ENCODE results near the gene ITPK1.

ITPK1 gene

DNA sequence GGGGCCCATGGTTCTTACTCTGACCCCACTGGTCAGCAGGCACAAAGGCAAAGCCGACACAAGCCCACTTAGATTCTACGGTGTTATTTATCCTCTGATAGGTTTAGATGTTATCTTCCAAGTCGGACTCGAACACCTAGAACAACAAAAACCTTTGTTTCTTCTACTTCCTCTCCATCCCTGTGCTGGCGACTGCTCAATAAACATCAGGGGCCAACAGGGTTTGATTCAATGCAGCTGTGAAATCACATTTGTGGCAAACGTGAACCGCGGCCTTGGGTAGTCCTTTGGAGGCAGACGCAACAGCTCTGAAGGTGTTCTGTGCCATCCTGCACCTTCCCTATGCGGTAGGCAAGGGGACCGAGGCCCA, 105.6 kb downstream of the ITPK1 start:
- DNase-seq (ENCODE audit: low spot score): no peak

DNA sequence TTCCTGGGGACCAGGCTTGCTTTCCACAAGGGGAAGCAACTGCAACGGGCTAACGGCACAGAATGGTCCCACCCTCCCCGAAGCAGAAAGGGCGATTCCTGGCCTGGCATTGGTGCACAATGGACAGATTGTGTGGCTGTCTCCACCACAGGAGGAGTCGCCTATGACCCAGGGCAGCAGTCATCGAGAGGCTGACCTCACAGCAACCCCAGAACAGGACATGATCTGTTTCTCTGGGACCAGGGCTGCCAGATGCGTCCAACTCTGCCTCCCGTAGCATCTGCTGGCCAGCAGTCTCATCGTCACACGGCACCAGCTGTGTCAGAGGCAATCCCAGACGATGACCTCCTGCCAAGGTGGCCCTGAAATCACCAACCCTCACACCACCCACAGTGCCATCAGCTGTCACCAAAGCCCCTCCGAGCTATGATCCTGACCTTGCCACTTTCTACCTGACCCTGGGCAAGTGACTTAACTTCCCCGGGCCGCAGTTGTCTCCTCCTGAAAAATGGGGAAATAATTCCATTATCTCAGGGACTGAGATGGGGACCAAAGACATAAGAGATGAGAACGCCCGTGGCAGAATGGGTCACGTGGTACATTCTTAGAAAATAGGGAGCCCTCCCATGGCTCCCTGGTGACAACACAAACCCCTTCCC, 106.1 kb downstream of the ITPK1 start:
- DNase-seq (ENCODE audit: low spot score): no peak

DNA sequence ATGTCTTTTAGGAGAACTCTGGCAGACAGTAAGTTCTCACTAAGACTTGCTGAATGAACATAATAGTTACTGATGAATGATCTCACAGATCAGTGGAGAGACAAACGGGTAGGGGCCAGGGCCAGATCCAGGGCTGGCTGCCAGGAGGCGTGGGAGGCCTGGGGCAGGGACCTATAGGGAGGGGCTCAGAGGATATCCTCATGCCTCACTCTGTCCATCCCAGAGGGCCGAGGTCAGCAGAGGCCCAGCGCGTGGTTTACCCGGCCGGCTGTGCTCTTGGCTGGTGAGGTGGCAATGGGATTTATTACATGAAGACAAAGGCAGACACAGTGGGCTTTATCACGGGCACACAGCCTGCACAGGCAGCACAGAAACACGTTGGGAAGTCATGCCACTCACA, 107.3 kb downstream of the ITPK1 start:
- no peak for DNase-seq (ENCODE audit: low spot score)

DNA sequence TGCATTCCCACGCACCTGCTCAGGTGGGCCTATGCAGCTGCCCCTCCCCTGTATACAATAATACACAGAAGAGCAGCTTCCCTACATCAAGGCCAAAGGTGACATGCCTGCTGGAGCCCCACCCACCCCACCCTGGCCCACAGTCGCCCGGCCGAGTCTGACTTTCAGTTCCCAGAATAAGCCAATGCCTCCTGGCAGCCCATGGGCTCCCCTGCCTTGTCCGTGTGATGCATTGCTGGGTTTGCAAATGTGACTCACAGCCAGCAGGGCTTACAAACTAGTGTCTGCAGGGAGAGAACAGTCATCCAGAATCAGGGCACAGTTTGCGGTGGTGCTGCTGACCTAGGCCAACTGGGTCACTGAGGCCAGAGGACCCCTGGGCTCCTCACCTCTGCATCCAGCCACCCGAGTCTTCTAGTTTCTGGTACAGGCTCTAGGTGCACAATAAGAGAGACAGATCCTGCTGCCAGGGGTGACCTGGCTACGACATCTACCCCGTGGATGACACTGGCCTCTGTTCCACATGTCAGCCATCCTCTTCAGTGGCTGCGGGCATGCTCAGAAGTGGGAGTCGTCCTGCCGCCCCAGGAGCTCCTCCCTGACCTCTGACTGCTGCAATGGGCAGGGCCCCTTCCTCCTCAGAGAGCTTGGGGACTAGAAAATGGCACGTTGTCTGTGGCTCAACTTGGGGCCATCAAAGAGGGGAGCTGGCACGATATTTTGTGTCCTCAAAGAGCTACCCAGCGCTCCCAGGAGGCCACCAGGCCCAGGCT, 108.3 kb downstream of the ITPK1 start:
- DNase-seq (ENCODE audit: low spot score): no peak

DNA sequence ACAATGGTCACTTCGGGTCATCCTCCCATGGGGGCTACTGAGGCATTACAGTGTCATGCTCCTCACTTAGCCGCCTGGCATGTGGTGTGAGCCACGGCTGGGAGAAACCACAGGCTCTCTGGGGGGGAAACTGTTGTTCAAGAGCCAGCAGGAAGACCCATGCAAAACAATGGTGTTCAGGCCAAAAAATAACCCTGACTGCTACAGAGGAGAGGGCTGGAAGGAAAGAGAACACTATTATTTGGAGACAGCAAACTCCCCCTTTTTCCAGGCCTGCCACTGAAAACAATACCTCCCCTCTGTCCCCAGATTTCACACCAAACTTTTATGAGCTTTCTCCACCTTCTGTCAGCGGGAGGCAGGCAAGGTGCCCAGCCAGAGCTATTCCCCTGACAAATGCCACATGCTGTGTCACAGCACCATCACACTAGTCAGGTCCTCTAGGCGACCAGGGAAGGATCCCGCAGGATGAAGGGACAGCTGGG, 109.1 kb downstream of the ITPK1 start:
- no peak for DNase-seq (ENCODE audit: low spot score)

DNA sequence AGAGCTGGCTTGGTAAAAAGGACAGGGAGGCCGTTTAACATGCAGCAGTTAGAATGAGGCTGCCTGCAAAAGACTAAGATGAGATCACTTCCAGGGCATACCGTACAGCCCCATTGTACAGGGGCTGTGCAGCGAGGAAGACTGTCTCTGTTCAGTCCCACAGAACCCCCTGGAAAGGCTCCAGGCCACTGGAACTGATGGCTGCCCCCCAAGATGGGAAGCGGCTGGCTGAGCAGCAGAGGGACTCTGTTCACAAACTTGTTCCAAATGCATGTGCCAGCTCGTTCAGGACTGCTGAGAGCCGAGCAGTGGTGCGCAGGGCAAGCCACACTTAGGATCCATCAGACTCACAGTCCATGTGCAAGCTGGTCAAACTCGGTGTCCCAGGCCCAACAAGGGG, 109.9 kb downstream of the ITPK1 start:
- DNase-seq (ENCODE audit: low spot score): no peak

DNA sequence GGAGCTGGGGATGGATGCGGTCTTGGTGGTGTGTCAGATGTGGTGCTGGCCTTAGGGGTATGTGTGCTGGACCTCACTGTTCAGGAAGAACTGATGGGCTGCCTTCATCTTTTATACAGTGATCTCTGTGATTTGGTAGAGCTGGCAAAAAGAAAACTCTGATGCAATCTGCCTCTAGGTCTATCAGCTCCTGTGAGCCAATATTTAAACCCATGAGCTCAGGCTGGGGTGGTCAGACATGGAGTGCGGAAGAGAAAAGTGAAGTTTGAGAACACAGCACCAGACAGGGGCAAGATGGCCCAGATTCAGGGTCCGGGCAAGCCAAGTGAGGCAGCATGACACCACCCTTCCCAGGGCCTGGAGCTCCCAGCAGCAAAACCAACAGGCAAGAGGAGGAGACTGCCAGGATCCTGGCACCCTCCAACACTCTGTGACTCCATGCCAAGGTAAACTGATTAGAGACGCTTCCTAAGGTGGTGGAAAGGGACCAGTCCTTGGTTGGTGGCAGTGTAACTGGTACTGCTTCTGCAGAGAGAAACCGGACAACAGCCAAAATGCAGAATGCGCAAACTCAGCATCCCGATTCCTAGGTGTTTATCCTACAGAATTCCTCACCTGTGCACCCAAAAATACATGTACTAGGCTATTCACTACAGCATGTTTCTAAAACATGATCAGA, 110.5 kb downstream of the ITPK1 start:
- DNase-seq (ENCODE audit: low spot score): no peak

DNA sequence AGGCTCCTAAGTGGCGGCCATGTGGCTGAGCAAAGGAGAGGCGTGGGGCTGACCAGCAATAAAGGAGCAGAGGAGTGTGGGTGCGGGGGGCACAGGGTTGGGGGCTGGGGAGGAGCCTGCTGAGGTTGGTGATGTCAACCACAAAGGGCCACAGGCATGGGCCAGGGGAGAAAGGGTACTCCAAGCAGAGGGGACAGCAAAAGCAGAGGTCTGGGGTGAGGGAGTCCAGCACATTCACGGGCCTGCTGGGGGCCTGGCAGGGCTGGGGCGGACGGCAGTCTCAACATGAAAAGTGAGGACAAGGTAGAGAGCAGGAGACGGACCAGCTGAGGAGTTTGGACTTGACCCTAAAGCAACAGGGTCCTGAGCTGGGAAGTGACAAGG, 111.0 kb downstream of the ITPK1 start:
- DNase-seq (ENCODE audit: low spot score): no peak

DNA sequence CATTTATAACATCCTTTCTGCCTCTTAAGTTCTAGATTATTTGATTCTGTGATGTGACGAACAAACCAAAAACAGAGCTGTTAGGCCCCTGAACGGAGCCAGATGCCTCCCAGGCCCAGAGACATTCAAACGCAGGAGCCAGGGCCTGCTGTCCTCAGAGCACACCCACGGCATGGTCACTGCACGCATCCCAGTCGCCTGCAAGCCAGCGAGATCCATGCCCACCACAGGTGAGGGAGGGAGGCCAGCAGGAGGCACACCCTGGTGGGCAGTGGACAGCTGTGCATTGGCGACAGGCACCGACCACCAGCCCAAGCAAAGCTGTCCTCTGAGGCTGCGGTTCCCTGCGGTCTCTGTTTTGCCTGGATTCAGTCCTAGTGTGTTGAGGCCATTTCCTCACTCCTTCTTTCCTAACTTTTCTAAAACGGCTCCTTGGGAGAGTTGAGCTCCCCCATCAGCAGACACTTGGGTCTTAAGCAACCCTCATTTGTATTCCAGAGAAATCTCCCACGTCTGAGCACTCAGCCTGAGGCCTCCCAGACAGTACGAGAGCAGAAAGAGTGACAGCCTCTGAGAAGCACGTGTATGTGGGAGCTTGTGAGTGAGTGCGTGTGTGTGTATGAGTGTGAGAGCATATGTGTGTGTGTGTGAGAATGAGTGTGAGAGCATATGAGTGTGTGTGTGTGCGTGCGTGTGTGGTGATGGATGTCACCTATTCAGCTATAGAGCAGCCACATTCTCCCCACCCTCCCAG, 111.6 kb downstream of the ITPK1 start:
- DNase-seq (ENCODE audit: low spot score): no peak

DNA sequence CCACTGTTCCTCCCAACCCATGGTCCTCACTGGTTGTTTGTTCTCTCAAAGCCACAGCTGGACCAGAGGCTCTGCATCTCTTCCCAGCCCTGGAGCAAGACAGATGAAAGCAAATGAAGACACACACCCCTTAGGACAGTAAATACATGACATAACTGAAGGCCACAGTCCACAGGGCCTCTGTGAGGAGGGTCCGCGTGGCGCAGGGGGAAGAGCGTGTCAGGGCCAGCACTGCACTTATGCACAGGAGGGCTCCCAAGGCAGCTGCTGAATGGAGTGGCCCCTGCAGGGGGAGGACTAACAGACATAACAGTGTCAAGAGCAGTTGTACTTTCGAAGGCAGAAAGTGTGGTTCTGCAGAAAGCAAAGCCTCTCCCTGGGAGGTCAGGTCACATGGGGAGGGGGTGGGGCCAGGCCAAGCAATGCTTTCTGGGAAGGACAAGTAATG, 112.8 kb downstream of the ITPK1 start:
- DNase-seq (ENCODE audit: low spot score): no peak

DNA sequence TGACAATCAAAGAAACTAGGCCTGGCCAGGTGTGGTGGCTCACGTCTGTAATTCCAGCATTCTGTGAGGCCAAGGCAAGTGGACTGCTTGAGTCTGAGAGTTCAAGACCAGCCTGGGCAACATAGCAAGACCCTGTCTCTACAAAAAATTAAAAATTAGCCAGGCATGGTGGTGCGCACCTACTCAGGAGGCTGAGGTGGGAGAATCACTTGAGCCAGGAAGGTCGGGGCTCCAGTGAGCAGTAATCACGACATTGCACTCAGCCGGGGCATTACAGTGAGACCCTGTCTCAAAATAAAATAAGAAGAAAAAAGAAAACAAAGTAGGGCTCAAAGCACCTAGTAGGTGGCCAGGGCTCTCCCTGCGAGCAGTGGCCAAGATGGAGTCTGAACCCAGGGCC, 113.7 kb downstream of the ITPK1 start:
- DNase-seq (ENCODE audit: low spot score): no peak

DNA sequence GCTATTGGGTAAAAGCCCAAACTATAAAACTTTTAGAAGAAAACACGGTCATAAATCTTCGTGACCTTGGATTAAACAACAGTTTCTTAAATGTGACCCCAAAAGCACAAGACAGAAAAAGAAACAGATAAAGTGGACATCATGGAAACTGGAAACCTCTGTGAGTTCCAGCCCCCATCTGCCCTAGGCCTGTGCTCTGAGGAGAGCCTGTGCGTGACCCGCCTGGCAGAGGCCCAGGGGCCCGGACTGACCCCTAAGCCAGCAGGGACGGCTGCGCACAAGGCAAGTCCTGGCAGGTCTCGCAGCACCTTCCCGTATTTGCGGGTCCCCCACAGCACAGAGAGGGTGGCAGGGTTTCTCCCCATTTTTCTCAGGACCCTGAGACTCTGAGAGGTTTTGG, 116.8 kb downstream of the ITPK1 start:
- no peak for DNase-seq (ENCODE audit: low spot score)

DNA sequence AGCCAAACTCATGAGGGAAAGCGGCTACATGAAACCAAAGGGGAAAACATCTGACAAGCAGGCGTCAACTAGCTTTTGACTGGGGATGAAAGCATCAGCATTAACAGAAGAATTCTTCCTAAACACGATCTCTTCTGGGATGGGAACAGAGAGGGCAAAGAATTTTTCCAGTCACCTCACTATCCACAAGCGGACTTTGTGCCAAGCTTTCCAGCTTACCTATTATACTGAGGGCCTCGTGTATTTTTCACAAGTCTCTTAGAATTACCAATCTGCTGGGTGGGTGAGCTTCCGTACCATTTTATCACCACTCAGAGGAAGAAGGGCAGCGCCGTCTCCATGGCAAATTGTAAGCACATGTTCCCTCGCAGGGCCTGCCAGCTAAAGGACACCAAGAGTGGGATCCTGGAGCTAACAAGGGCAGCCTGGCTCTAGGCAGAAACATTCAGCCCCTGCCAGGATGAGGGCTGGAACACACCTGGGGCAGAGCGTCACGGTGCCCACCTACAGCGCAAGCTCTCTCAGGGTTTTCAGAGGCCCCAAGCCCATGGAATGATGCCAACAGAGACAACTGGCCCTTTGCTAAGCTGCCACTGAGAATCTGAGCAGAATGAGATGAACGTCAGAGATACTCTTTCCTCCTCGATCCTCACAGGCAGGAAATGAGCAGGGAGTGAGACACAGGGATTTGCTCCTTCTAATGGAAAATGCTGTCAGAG, 118.2 kb downstream of the ITPK1 start:
- no peak for DNase-seq (ENCODE audit: low spot score)

DNA sequence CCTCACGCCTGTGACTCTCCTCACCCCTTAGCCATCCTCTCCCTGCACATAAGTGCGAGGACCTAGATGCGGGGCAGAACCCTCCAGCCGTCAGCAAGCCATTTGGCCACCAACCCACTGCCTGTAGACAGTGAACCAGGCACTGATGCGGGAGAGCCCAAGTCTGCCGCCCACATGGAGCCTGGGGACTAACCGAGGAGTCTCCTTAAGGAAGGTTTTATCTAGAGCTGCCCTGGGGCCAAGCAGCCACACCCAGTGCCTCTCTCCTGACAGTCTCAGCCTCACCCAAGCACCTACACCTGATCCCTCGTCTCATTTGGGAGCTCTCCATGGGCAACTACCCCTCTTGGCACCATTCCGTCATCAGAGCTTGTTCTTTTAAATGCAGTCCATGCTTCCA, 120.1 kb downstream of the ITPK1 start:
- DNase-seq (ENCODE audit: low spot score): no peak

DNA sequence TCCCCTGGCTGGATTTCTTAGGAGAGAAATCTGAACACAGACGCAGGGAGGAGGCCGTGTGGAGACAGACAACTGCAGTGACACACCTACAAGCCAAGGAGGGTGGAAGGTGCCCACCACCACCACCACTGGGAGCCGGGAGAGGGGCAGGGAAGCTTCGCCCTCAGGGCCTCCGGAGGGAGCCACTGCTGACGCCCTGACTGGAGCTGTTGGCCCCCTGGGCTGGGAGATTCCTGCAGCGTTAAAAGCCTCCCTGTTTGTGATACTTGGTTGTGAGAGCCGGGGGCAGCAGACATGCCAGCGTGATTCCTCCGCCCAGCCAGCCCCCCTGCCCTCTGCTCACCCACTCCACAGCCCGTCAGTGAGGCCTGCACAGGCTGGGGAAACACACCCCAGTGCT, 120.8 kb downstream of the ITPK1 start:
- DNase-seq (ENCODE audit: low spot score): no peak

DNA sequence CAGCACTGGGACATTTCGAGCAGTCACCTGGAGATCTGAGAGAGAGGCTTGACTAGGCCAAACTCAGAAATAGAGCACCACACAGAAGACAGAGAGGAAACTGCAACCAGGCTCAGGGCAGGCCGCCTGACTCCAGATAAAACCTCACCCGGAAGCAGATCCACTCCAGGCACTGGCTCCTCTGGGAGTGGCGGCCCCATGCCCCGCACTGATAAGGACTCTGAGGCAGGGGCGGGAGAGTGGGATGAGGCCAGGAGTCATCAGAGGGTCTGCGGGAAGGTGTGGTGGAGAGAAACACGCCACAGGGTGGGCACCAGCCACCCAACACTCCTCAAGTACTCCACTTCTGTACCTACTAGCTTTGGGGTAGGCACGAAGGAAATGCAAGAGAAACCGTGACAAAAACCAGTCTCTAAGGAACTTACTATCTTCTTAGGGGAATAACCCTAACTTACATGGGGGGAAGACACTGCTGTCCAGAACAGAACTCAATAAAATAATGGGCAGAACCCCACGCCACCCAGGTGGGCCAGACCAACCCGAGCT, 121.5 kb downstream of the ITPK1 start:
- no peak for DNase-seq (ENCODE audit: low spot score)

DNA sequence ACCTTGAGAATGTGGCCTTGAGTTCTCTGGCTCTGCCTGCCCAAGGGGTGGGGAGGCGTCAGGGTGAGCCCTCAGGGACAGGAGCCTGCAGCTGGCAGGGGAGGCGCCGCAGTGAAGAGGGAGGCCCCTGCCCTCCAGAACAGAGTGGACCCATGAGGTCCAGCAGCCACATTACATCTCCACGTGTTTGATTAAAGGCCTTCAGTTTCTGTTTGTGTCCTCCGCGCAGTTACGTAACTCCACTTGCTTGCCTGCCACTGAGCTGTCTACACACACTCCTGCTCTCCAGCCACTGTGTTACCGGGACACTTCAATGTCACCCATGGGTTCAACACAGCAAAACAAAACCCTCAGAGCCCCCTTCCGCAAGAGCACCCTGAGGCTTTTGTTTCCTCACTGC, 122.4 kb downstream of the ITPK1 start:
- no peak for DNase-seq (ENCODE audit: low spot score)

DNA sequence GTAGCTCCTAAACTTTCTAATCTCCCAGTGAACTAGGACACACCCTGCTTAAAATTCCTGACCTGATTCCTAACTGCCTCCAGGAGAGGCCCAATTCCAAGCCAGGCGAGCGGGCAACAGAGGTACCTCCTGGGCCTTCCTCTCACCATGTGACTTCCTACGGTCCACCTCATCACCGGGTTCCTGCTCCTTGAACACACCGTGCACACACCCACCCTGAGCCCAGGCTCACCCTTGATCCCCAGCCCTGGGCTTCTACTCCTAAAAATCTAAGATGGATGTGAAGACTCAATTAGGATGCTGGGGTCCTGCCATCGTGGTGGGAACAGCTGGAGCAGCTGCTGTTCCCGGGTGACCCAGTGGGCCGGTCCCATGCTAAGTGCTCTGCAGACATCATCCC, 124.2 kb downstream of the ITPK1 start:
- DNase-seq (ENCODE audit: low spot score): no peak

DNA sequence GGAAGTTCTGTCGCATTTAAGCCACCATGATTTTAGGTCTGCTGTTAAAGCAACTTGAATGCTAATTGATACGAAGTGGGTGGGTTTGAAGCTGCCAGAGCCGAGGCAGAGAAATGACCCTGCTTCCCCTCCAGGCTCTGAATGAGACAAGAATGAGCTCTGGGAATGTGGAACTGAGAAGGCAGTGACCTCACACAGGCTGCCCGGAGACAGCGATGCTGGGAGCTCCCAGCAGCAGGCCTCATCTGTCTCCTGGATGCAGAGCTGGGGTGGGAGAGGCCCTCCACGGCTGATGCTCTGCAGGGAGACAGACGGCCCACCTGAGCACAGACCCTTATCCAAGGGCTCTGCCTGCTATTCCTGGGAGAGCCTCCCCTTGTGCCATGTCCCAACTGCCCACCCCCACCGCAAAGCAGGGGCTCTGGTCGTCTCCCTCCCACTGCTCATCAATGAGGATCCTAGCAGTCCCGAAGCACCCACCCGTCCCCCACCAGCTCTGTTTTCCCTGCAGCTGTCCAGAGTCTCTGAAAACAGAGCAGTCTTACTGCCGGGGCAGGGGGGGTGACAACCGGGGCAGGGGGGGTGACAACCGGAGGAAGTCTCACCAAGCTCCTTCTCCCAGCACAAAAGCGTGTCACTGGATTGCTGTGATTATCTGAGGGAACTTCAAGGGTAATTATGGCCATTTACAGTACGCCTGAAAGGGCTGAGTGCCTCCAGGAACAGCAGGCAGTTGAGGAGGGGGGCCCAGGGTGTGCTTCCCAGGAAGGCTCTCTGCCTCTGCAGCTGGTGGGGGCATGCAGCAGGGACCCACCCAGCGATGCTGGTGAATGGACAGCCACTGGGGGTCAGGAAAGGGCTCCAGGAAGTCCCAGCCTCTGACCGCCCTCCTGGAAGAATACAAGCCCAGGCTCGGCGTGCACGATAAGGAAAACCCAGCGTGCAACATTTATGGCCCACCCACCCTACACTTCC, 125.0 kb downstream of the ITPK1 start:
- no peak for DNase-seq (ENCODE audit: low spot score)

Data from hematopoietic multipotent progenitor cell treated with erythropoietin and hydrocortisone succinate and interleukin-3 and kit ligand, for 15 days (in vitro differentiated cells).